SK-N-SH (cell line): Measurements from ENCODE around the gene TELO2. TPM values are rescaled to one million over a fixed set of nuclear protein-coding genes. Genes with fewer than 3 reads are reported as not detected.

Source experiments
- CTCF ChIA-PET: fragments of 300-600, 350-600 bp; formaldehyde crosslinking; extraction: SDS; loops from one replicate; lab custom pipeline; 2021; lab: Yijun Ruan, JAX
- POLR2A ChIA-PET: fragments of 350-600 bp; sonication (Branson Sonifier 250); formaldehyde crosslinking; extraction: SDS; loops from one replicate; lab custom pipeline; 2020; ENCODE audit warnings: antibody characterized with exemption, inconsistent platforms; lab: Yijun Ruan, JAX
- DNase-seq: peaks from one replicate; pipeline ENCODE4 v3.0.0; 2012
- H2AFZ ChIP-seq: fragments of 200-600 bp; sonication (generic); 2 replicates; pipeline ENCODE4 v1.8.1; 2016; ENCODE audit warnings: antibody characterized with exemption, mild to moderate bottlenecking, low read depth
- H3F3A ChIP-seq: fragments of 200-600 bp; sonication (generic); replicated peaks from 2 replicates; pipeline ENCODE3; 2016; ENCODE audit warnings: antibody characterized with exemption, mild to moderate bottlenecking; ENCODE audit not compliant: insufficient read depth
- H3K27ac ChIP-seq, 2 experiments: fragments of 200-500 bp in 1 of 2; fragments of 200-600 bp in 1 of 2; sonication (Bioruptor generic) in 1 of 2; sonication (generic), shearing (Covaris generic) in 1 of 2; 2 replicates each; pipeline versions ENCODE4 v1.5.1 to v1.6.1; 2014 to 2016; ENCODE audit warnings: low read depth in 2 of 2, inconsistent platforms in 1 of 2, low read length in 1 of 2, mild to moderate bottlenecking in 1 of 2, mixed read lengths in 1 of 2
- H3K27me3 ChIP-seq: fragments of 200-600 bp; sonication (generic), shearing (Covaris generic); 2 replicates; pipeline ENCODE4 v1.6.1; 2016; ENCODE audit warnings: mixed run types; ENCODE audit not compliant: insufficient read depth
- H3K36me3 ChIP-seq, 2 experiments: fragments of 200-500 bp in 1 of 2; fragments of 200-600 bp in 1 of 2; sonication (Bioruptor generic) in 1 of 2; sonication (generic) in 1 of 2; replicated peaks in 1 of 2; 2 replicates each; pipeline versions ENCODE3 to v1.5.1; 2014 to 2016; ENCODE audit warnings: low read length in 1 of 2, mild to moderate bottlenecking in 1 of 2; ENCODE audit not compliant: insufficient read depth in 2 of 2, control insufficient read depth in 1 of 2
- H3K4me1 ChIP-seq, 2 experiments: fragments of 200-500 bp in 1 of 2; fragments of 200-600 bp in 1 of 2; sonication (Bioruptor generic) in 1 of 2; sonication (generic), shearing (Covaris generic) in 1 of 2; 2 replicates each; pipeline versions ENCODE4 v1.5.1 to v1.6.1; 2014 to 2016; ENCODE audit warnings: low read depth in 1 of 2, low read length in 1 of 2, mixed run types in 1 of 2; ENCODE audit not compliant: insufficient read depth in 2 of 2, control insufficient read depth in 1 of 2
- H3K4me2 ChIP-seq: fragments of 200-600 bp; sonication (generic), shearing (Covaris generic); 2 replicates; pipeline ENCODE4 v1.6.1; 2017; ENCODE audit warnings: mixed run types
- H3K4me3 ChIP-seq, 2 experiments: fragments of 200-500 bp in 1 of 2; fragments of 200-600 bp in 1 of 2; sonication (Bioruptor generic) in 1 of 2; sonication (generic), shearing (Covaris generic) in 1 of 2; 2 replicates each; pipeline versions ENCODE4 v1.5.1 to v1.8.1; 2014 to 2016; ENCODE audit warnings: low read depth in 2 of 2, inconsistent platforms in 1 of 2, low read length in 1 of 2, mild to moderate bottlenecking in 1 of 2, mixed read lengths in 1 of 2, moderate library complexity in 1 of 2
- H3K79me2 ChIP-seq: fragments of 200-600 bp; sonication (generic); 2 replicates; pipeline ENCODE4 v1.8.1; 2017; ENCODE audit warnings: mild to moderate bottlenecking; ENCODE audit not compliant: insufficient read depth
- H3K9ac ChIP-seq: fragments of 200-600 bp; sonication (generic); 2 replicates; pipeline ENCODE4 v1.6.1; 2017; ENCODE audit warnings: mixed run types
- H3K9me2 ChIP-seq: fragments of 200-600 bp; sonication (generic); 2 replicates; pipeline ENCODE4 v1.6.1; 2017; ENCODE audit warnings: mixed run types
- H3K9me3 ChIP-seq: fragments of 200-600 bp; sonication (generic); 2 replicates; pipeline ENCODE4 v1.6.1; 2017; ENCODE audit warnings: mixed run types, mild to moderate bottlenecking, moderate library complexity
- H4K20me1 ChIP-seq: fragments of 200-600 bp; sonication (generic); 2 replicates; pipeline ENCODE4 v1.6.1; 2017; ENCODE audit warnings: mild to moderate bottlenecking, mixed run types; ENCODE audit not compliant: insufficient read depth
- CTCF ChIP-seq: fragments of 200-600 bp; sonication (generic); IDR thresholded peaks from 2 replicates; pipeline ENCODE4 v1.6.1; 2017; ENCODE audit warnings: antibody characterized with exemption, mild to moderate bottlenecking, moderate library complexity
- ELF1 ChIP-seq: IDR thresholded peaks from 2 replicates; pipeline ENCODE4 v1.4.0; 2012
- FOSL2 ChIP-seq: IDR thresholded peaks from 2 replicates; pipeline ENCODE4 v1.4.0; 2012; ENCODE audit warnings: low read depth, mild to moderate bottlenecking, moderate library complexity, borderline replicate concordance
- FOXJ3 ChIP-seq: sonication (generic); formaldehyde crosslinking; IDR thresholded peaks from 2 replicates; pipeline ENCODE4 v1.5.1; 2020; ENCODE audit warnings: mild to moderate bottlenecking, missing genetic modification reagents
- IRF3 ChIP-seq: fragments of 150-350 bp; IDR thresholded peaks from 2 replicates; pipeline ENCODE4 v1.6.1; 2016; ENCODE audit warnings: mild to moderate bottlenecking, low read depth, low read length
- JUND ChIP-seq: IDR thresholded peaks from 2 replicates; pipeline ENCODE4 v1.4.0; 2012
- MXI1 ChIP-seq: IDR thresholded peaks from 2 replicates; pipeline ENCODE4 v1.6.1; 2012; ENCODE audit warnings: mild to moderate bottlenecking, low read depth, low read length, improper control_type of control experiment
- NFIC ChIP-seq: IDR thresholded peaks from 2 replicates; pipeline ENCODE4 v1.4.0; 2012; ENCODE audit warnings: borderline replicate concordance
- NRF1 ChIP-seq: IDR thresholded peaks from 2 replicates; pipeline ENCODE4 v1.6.1; 2012; ENCODE audit warnings: low read depth, mild to moderate bottlenecking, low read length
- POLR2AphosphoS5 ChIP-seq: IDR thresholded peaks from 2 replicates; pipeline ENCODE4 v1.6.1; 2012; ENCODE audit warnings: low read depth, low read length
- RAD21 ChIP-seq: IDR thresholded peaks from 2 replicates; pipeline ENCODE4 v1.6.1; 2012; ENCODE audit warnings: mild to moderate bottlenecking, low read length
- RCOR1 ChIP-seq: fragments of 150-350 bp; IDR thresholded peaks from 2 replicates; pipeline ENCODE4 v1.6.1; 2017; ENCODE audit warnings: antibody characterized with exemption, low read length
- SIN3A ChIP-seq: IDR thresholded peaks from 2 replicates; pipeline ENCODE4 v1.6.1; 2012; ENCODE audit warnings: low read depth, mild to moderate bottlenecking, low read length, moderate library complexity, borderline replicate concordance
- SMC3 ChIP-seq: IDR thresholded peaks from 2 replicates; pipeline ENCODE4 v1.6.1; 2012; ENCODE audit warnings: low read depth, low read length, improper control_type of control experiment
- TAF1 ChIP-seq: IDR thresholded peaks from 2 replicates; pipeline ENCODE4 v1.6.1; 2012; ENCODE audit warnings: low read depth, mild to moderate bottlenecking, low read length, moderate library complexity, borderline replicate concordance
- TCF12 ChIP-seq: IDR thresholded peaks from 2 replicates; pipeline ENCODE4 v1.4.0; 2012
- TEAD4 ChIP-seq: IDR thresholded peaks from 2 replicates; pipeline ENCODE4 v1.4.0; 2012; ENCODE audit warnings: mild to moderate bottlenecking, borderline replicate concordance; ENCODE audit not compliant: insufficient read depth
- ZBTB33 ChIP-seq: IDR thresholded peaks from 2 replicates; pipeline ENCODE4 v1.4.0; 2012; ENCODE audit warnings: low read depth, borderline replicate concordance
- WGBS: methylation state at CpG from one replicate; pipeline ENCODE4 v1.1.6; 2017; ENCODE audit warnings: low lambda C conversion rate; 5-methylcytosine and 5-hydroxymethylcytosine counted together
- polyA plus RNA-seq, 3 experiments: library from polyadenylated mRNA; depleted of rRNA; stranded (reverse); fragments of >200 nt; gene quantifications; 2 replicates each; pipeline ENCODE4 v1.2.3, GENCODE V29; 2012

TELO2 gene
- polyA plus RNA-seq, 1 of the 3 experiments (the other 2 are of a cell fraction), result 24.2 TPM

- Histone ChIP-seq H3K27ac (no peak overlapping the region), H3K9me2 (no peaks in the 10 kb centered on the region), H3F3A (no peaks in the 10 kb centered on the region), H3K9ac (no peak overlapping the region), H3K79me2 (no peaks in the 10 kb centered on the region), H3K4me3 (no peak overlapping the region), H3K4me1 (no peaks in the 10 kb centered on the region), H4K20me1 (no peaks in the 10 kb centered on the region), H2AFZ (no peak overlapping the region), H3K27me3 (no peaks in the 10 kb centered on the region), H3K4me2 (no peak overlapping the region), H3K36me3 (peaks cover 3 to 4% of the 10 kb centered on the region in 2 experiments), H3K9me3 (no peaks in the 10 kb centered on the region)
- no peak for DNase-seq
- WGBS, result 92% methylated on average over 14 of the region's 16 CpGs
- no peak for TF ChIP-seq SIN3A
- TF ChIP-seq NRF1, result no peak
- TF ChIP-seq CTCF, result no peak
- no peak for TF ChIP-seq RCOR1
- TF ChIP-seq MXI1, result no peak
- no peak for TF ChIP-seq SMC3
- no peak for TF ChIP-seq POLR2AphosphoS5
- no peak for TF ChIP-seq TAF1
- TF ChIP-seq FOXJ3 (CRISPR knock-in tag), result no peak
- no peak for TF ChIP-seq JUND
- TF ChIP-seq NFIC, result no peak
- TF ChIP-seq TCF12, result no peak
- no peak for TF ChIP-seq FOSL2
- TF ChIP-seq ELF1, result no peak
- TF ChIP-seq RAD21, result no peak
- no peak for TF ChIP-seq IRF3
- TF ChIP-seq ZBTB33, result no peak
- TF ChIP-seq TEAD4, result no peak
- CTCF ChIA-PET, result no interaction called here
- POLR2A ChIA-PET, result no interaction called here
Observed at GRCh38 chr16:1518626-1519135, 25.5 kb downstream of the TELO2 start.
